Progenitor cell of endocrine pancreas (in vitro differentiated cells): ENCODE results near the gene NOP16. TPM values are rescaled to one million over a fixed set of nuclear protein-coding genes. Genes with fewer than 3 reads are reported as not detected.

Experiments used
- DNase-seq: peaks from one replicate; pipeline ENCODE4 v3.0.0; 2021; ENCODE audit warnings: low spot score; ENCODE audit not compliant: unreplicated experiment
- H3K27ac Mint-ChIP-seq: 2 replicates; pipeline ENCODE4 v1.8.0; 2021; ENCODE audit warnings: mild to moderate bottlenecking, moderate library complexity, mixed read lengths
- H3K27me3 Mint-ChIP-seq: 2 replicates; pipeline ENCODE4 v1.8.0; 2021; ENCODE audit warnings: mixed read lengths
- H3K36me3 Mint-ChIP-seq: 2 replicates; pipeline ENCODE4 v1.8.0; 2022; ENCODE audit warnings: mixed read lengths; ENCODE audit not compliant: insufficient read depth
- H3K4me1 Mint-ChIP-seq: 2 replicates; pipeline ENCODE4 v1.8.0; 2021; ENCODE audit warnings: low read depth, mixed read lengths
- H3K4me3 Mint-ChIP-seq: 2 replicates; pipeline ENCODE4 v1.8.0; 2021; ENCODE audit warnings: low read depth, mild to moderate bottlenecking, moderate library complexity, mixed read lengths
- H3K9me3 Mint-ChIP-seq: 2 replicates; pipeline ENCODE4 v1.8.0; 2021; ENCODE audit warnings: low read depth, mixed read lengths
- total RNA-seq: library from RNA; stranded (reverse); gene quantifications from 2 replicates; pipeline ENCODE4 v1.2.1, GENCODE V29; 2021
- TF ChIP-seq, protein P1 (sequence below): fragments of 200-600 bp; sonication (generic); IDR thresholded peaks from one replicate; pipeline ENCODE4 v1.5.0; 2021; ENCODE audit warnings: antibody characterized with exemption, mild to moderate bottlenecking; ENCODE audit not compliant: unreplicated experiment

The NOP16 gene
- total RNA-seq, 1 donor from 2014 or later = 21.9 TPM

DNA sequence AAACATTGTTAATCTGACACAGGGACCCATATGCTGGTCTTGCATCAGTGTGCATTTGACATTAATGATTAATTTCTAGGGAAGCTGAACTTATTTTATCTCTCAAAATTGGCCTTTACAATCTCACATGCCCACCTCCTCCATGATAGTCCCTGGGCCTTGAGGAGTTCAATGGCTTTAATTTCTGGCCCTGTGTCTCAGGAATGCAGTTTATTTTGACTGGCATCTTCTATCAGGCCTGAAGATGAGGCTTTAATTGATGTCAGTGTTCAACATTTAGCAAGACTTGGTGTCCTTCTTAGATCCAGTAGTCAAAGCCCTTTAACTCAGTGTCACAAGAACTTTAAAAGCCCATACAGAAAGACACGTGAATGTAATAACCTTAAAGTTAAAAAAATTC, 38.5 kb upstream of the NOP16 start:
- no peaks in the 10 kb centered on the region for H3K4me1 Mint-ChIP-seq
- peaks cover 2% of the 10 kb centered on the region for H3K36me3 Mint-ChIP-seq
- TF ChIP-seq, protein P1, sequence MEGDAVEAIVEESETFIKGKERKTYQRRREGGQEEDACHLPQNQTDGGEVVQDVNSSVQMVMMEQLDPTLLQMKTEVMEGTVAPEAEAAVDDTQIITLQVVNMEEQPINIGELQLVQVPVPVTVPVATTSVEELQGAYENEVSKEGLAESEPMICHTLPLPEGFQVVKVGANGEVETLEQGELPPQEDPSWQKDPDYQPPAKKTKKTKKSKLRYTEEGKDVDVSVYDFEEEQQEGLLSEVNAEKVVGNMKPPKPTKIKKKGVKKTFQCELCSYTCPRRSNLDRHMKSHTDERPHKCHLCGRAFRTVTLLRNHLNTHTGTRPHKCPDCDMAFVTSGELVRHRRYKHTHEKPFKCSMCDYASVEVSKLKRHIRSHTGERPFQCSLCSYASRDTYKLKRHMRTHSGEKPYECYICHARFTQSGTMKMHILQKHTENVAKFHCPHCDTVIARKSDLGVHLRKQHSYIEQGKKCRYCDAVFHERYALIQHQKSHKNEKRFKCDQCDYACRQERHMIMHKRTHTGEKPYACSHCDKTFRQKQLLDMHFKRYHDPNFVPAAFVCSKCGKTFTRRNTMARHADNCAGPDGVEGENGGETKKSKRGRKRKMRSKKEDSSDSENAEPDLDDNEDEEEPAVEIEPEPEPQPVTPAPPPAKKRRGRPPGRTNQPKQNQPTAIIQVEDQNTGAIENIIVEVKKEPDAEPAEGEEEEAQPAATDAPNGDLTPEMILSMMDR = no peak
- no peaks in the 10 kb centered on the region for H3K27me3 Mint-ChIP-seq
- H3K9me3 Mint-ChIP-seq = peaks cover 10% of the 10 kb centered on the region
- no peak for DNase-seq
- H3K4me3 Mint-ChIP-seq = no peak overlapping the region
- no peak overlapping the region for H3K27ac Mint-ChIP-seq

DNA sequence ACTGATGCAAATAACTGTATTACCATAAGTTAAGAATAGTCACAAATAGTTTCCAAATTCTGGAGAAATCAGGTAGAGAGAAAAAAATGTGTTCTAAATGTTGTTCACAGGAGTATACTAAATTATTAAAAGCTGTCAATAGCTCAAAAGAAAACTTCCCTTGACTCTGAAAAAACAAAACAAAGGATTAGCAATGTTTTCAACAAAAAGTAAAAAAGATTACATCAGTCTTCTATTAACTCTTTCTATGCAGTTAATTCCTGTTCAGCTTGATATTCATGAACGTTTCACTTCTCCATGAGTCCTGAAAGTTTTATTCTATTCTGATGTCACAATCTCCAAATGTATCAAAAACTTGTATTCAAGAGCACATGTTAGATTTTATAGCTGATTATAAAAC, 37.4 kb upstream of the NOP16 start:
- DNase-seq = no peak
- TF ChIP-seq, protein P1 = no peak
- no peaks in the 10 kb centered on the region for H3K27me3 Mint-ChIP-seq
- H3K9me3 Mint-ChIP-seq = peaks cover 16% of the 10 kb centered on the region
- H3K4me3 Mint-ChIP-seq = no peak overlapping the region
- no peak overlapping the region for H3K27ac Mint-ChIP-seq
- peaks cover 2% of the 10 kb centered on the region for H3K36me3 Mint-ChIP-seq
- no peaks in the 10 kb centered on the region for H3K4me1 Mint-ChIP-seq

DNA sequence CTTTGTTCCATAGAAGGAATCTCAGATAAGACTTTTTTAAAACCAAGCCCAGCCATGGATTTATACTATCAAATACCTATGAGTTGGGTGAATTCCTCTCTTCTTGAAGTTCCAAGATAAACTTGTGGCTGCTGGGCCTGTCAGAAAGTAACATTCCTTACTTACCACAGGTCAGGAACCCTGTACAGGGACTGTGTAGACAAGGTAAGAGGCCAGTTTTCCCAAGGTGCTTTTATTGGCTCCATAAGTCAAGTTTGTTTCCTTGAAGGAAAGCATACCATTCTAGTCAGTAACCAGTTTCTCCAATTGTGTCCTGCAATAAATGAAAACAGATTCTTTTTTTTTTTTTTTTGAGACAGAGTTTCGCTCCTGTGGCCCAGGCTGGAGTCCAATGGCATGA, 36.7 kb upstream of the NOP16 start:
- H3K4me3 Mint-ChIP-seq = no peak overlapping the region
- TF ChIP-seq, protein P1 = no peak

DNA sequence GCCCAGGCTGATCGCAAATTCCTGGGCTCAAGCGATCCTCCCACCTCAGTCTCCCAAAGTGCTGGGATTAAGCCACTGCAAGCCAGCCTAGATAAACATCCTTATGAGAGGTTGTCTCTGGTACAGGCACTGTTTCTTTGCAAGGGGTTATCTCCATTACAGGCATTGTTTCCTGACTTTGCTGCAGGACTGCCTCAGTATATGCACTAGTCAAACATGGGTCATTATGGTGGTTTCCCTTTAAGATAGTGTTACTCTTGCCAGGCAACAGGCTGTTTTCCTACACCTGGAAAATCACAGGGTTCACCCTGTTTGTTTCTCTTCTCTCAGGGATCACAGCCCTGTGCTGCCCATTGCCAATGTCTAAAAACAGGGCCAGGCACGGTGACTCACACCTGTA, 35.8 kb upstream of the NOP16 start:
- peaks cover 22% of the 10 kb centered on the region for H3K9me3 Mint-ChIP-seq
- DNase-seq = no peak
- no peak overlapping the region for H3K4me3 Mint-ChIP-seq
- TF ChIP-seq, protein P1 = no peak
- H3K36me3 Mint-ChIP-seq = peaks cover 3% of the 10 kb centered on the region
- H3K4me1 Mint-ChIP-seq = no peaks in the 10 kb centered on the region
- no peaks in the 10 kb centered on the region for H3K27me3 Mint-ChIP-seq
- H3K27ac Mint-ChIP-seq = no peak overlapping the region

More for the DNA sequence above, 36.7 kb upstream of the NOP16 start:
- Mint-ChIP-seq H3K27me3 (no peaks in the 10 kb centered on the region), H3K36me3 (peaks cover 3% of the 10 kb centered on the region), H3K4me1 (no peaks in the 10 kb centered on the region), H3K9me3 (peaks cover 21% of the 10 kb centered on the region), H3K27ac (no peak overlapping the region)
- DNase-seq = no peak

DNA sequence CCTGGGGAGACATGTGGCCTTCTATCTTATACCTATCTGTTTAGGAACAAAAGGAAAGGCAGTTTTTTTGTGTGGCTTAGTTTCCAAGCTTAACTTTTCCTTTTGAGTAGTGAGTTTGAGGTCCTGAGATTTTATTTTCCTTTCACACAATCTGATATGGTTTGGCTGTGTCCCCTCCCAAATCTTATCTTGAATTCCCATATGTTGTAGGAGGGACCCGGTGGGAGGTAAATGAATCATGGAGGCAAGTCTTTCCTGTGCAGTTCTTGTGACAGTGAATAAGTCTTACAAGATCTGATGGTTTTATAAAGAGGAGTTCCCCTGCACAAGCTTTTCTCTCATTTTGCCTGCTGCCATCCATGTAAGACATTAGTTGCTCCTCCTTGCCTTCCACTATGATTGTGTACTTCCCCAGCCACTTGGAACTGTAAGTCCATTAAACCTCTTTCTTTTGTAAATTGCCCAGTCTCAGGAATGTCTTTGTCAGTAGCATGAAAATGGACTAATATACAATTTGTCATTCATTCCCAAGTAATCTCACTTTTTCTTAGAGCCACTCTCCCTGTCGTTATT, 32.7 kb upstream of the NOP16 start:
- peaks cover 22% of the 10 kb centered on the region for H3K9me3 Mint-ChIP-seq
- TF ChIP-seq, protein P1 = no peak
- H3K27ac Mint-ChIP-seq = no peak overlapping the region
- no peak for DNase-seq
- H3K4me3 Mint-ChIP-seq = no peak overlapping the region
- H3K4me1 Mint-ChIP-seq = no peaks in the 10 kb centered on the region
- H3K27me3 Mint-ChIP-seq = no peaks in the 10 kb centered on the region
- peaks cover 3% of the 10 kb centered on the region for H3K36me3 Mint-ChIP-seq
